Left renal pelvis (tissue), 4 donors: ENCODE results near the gene ZNF10. TPM values are rescaled to one million over a fixed set of nuclear protein-coding genes. Genes with fewer than 3 reads are reported as not detected.

Source experiments
- DNase-seq, 4 donors: peaks; one replicate each; pipeline ENCODE4 v3.0.0-alpha.2; 2013; ENCODE audit warnings: low read depth in 4 of 4, low spot score in 3 of 4
- polyA plus RNA-seq, 4 donors: library from polyadenylated mRNA; unstranded; fragments of 120-200 nt; gene quantifications; one replicate each; pipeline ENCODE4 v1.2.1, GENCODE V29; 2013; ENCODE audit not compliant: insufficient read length in 4 of 4

Gene ZNF10
- 10 to 100 TPM; 14.3 to 26.9 (median 23.7) TPM for polyA plus RNA-seq

- peak; percentile 86 to 89 (median 88) for DNase-seq
Measured at GRCh38 chr12:133130038-133130807, at the start of gene ZNF10, which contains the start of gene ZNF891. Gene ZNF10, plus strand, starts transcription at chr12:133130627. Its CDS starts 13,866 bp downstream, at chr12:133144493. Gene ZNF891, minus strand, starts transcription at chr12:133130274. Its CDS starts 8,356 bp downstream, at chr12:133121918.

DNA sequence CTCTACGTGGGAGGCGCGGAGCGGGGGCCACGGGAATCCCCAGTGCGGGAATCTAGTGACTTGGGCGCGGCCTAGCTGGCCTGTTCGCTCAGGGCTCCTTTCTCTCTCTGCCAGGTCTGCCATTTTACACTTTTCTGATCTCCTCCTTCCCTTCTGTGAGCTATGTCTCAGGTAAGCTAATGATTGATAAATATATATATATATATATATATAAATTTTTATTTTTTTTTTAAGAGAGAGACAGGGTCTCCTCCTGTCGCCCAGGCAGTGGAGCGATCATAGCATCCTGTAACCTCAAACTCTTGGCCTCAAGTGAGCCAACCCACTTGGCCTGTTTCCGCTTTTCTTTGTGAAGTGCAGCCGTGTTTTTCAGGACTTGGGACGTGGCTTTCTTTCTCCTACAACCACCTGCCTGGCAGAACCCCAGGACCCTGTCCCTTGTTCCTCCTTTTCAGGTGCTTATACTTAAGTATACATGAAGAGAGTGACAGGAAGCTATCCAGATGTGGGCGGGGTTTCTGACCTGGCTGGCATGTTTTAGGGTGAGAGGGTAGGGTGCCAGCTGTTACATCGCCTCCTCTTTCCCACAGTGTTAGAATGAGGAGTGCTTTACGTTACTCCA is 49.2 kb upstream of the ZNF10 start:
- DNase-seq = no peak

- no peak for DNase-seq
Measured at GRCh38 chr12:133083345-133083744, 47.1 kb upstream of the ZNF10 start.

DNA sequence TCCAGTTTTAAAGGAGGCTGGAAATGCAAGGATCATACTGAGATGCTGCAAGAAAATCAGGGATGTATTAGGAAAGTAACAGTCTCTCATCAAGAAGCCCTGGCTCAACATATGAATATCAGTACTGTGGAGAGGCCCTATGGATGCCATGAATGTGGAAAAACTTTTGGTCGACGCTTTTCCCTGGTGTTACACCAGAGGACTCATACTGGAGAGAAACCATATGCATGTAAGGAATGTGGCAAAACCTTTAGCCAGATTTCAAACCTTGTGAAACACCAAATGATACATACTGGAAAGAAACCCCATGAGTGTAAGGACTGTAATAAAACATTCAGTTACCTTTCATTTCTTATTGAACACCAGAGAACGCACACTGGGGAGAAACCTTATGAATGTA is 24.8 kb upstream of the ZNF10 start:
- DNase-seq = no peak

- DNase-seq = no peak
Measured at GRCh38 chr12:133106253-133106652, 24.2 kb upstream of the ZNF10 start.

- no peak for DNase-seq
Measured at GRCh38 chr12:133107121-133107520, 23.3 kb upstream of the ZNF10 start.

DNA sequence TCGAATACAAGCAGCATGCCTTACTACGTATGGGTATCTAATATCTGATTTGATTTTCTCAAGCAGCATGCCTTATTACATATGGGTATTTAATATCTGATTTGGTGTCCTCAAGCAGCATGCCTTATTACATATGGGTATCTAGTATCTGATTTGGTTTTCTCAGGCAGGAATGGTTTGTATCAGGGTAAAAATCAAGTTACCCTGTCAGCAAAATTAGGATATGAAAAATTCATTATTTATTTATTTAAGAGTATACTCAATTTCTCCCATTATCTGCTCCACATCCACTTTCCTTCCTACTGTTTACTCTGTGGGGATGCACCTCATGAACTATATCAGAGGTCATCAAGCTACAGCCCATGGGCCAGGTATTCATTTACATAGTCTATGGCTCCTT is 22.3 kb upstream of the ZNF10 start:
- DNase-seq = no peak

- no peak for DNase-seq
Measured at GRCh38 chr12:133120385-133121191, 9.8 kb upstream of the ZNF10 start.

DNA sequence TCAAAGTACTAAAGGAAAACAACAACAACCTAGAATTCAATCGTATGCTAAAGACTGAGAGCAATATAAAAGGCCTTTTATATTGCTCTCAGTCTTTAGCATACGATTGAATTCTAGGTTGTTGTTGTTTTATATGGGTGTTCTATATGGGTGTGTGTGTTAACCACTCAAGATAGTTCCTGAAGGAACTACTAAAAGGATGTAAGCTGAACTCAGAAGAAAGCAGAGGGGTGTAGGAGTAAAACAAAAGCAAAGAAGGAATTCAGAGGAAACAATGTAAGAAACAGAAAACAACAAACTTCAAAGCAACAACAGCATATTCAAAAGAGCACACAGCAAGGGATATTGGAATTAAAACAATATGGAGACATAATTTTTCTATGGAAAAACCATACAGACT is 5.8 kb upstream of the ZNF10 start:
- no peak for DNase-seq

DNA sequence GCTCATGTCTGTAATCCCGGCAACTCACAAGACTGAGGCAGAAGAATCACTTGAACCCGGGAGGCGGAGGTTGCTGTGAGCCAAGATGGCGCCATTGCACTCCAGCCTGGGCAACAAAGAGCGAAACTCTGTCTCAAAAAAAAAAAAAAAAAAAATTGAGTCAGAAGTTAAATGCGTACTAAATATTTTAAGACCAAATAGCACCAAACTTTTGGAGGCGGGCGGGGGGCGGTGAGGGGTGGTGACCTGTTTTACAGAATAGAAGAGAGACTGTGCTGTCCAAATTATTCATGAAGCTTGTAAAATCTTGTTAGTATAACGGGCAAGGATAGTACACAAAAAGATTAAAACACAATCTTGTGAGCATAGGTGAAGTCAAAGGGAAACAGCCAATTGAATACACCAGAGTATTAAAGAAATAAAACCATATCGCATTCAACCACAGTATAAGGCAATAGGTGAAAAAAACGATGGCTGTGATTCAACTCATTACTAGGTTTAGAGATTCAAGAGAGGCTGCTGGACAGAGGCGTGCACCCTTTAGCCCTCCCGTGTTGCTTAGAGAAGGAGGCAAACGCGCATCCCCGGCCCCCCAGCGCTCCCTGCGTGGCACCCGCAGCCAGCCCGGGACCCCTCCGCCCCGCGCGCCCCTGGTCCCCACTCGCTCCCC is 924 bp upstream of the ZNF10 start:
- DNase-seq = peak in 1 of 4 donors; percentile 7

GRCh38 chr12:133130808-133131128 is 341 bp downstream of the ZNF10 start:
- peak in 1 of 4 donors; percentile 16 for DNase-seq

GRCh38 chr12:133135747-133136146 is 5.3 kb downstream of the ZNF10 start:
- no peak for DNase-seq

- DNase-seq = no peak
Measured at GRCh38 chr12:133145981-133146380, 15.6 kb downstream of the ZNF10 start.

DNA sequence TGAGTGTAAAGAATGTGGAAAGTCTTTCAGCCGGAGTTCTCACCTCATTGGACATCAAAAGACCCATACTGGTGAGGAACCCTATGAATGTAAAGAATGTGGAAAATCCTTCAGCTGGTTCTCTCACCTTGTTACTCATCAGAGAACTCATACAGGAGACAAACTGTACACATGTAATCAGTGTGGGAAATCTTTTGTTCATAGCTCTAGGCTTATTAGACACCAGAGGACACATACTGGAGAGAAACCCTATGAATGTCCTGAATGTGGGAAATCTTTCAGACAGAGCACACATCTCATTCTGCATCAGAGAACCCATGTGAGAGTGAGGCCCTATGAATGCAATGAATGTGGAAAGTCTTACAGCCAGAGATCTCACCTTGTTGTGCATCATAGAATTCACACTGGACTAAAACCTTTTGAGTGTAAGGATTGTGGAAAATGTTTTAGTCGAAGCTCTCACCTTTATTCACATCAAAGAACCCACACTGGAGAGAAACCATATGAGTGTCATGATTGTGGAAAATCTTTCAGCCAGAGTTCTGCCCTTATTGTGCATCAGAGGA is 25.8 kb downstream of the ZNF10 start:
- DNase-seq = no peak

DNA sequence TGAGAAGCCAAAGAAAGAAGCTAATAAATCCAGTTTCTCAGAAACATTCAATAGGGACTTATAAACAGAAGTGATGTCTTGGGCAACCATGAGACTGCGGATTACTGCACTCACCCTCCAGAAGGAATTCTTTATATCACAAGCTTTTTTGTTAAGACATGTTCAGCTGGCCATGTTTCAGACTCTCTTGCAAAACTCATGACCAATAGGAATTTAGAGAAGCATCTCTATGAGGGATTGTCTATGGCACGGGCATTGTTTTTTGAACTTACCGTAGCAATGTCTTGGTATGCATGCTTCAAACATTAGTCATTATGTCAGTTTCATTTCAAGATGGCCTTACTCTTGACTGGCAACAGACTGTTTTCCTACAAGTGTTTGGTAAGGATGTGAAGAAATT is 35.3 kb downstream of the ZNF10 start:
- DNase-seq = no peak

GRCh38 chr12:133172491-133172890 is 42.1 kb downstream of the ZNF10 start:
- DNase-seq = no peak

DNA sequence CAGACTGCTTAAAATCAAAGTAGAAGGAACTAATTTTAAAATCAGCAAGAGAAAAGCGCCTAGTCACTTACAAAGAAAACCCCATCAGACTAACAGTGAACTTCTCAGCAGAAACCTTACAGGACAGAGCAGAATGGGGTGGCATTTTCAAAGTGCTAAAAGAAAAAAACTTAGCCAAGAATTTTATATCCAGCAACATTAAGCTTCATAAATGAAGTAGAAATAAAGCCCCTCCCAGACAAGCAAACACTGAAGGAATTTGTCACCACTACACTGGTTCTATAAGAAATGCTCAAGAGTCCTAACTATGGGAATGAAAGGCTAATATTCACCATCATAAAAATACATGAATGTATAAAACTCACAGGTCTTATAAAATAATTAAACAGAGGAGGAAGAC is 44.5 kb downstream of the ZNF10 start:
- no peak for DNase-seq

DNA sequence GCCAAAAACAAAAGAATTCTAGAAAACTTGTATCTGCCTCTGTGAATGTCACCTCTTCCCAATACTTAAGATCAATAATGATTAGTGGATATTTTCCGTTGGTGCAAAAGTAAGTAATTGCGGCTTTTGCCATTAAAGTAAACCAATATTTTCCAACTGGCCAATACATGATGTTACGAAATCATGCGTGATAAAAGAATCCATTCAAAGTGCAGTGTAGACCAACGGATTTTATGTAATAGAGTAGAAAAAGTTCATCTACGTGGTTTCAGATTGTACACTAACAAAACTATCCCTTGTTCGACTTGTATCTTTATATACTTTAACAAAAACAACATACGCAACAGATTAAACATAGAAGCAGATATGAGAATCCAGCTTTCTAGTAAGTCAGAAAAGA is 50.2 kb downstream of the ZNF10 start:
- DNase-seq = no peak

DNA sequence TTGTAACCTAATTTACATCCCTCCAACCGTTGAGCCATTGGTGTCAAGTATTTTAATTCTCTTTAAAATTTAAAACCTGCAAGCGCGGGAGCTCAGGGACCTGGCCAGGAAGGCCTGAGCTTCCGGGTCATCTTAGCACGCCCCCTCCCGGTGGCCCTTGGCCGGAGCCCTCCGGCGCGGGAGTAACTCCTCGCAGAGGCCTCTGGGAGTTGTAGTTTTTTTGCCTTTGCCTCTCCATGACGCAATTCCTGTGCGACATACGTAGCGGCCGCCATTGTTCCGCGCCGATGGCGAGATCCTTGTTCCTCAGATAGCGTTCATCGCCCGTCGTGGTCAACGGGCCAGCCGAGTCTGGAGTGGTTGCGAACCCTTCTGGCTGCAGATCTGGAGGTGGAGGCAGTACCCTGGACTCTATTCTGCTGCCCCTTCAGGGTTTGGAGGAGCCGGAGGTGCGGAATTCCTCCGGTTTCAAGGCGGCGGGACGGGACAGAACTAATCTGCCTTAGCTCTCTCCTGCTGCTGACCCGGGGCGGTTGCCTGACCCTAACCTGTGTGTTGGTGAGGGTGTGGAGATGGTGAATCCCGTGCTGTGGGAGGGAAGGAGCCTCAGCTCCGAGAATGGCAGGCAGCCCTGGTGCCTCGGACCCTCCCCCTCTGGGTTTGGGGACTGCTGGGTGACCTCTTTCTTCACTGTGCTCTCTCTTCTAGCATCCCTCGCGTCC is 51.0 kb downstream of the ZNF10 start, which contains the start of gene ZNF268:
TSS of gene ZNF268 (plus strand) at position 258 of the 722 bp plus-strand sequence. CDS start 503 bp downstream, outside the sequence.
- DNase-seq = peak; percentile 76 to 89 (median 82)

DNA sequence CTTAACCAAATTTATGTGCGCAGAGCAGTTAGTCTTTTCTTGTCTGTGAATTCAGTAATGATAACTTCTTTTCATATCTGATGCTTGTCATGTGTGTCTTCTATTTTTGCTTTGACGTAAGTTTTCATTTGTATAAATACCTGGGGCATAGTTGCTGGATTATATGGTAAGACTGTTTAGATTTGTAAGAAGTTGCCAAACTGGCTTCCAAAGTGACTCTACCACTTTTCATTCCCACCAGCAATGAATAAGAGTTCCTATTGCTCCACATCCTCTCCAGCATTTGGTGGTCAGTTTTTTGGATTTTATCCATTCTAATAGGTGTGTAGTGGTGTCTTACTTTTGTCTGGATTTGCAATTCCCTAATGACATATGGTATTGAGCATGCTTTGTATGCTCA is 59.7 kb downstream of the ZNF10 start:
- DNase-seq = no peak
